C4-2B (cell line): Measurements from ENCODE around the gene ZNF618.

Experiments used
- ZFX ChIP-seq: fragments of 450-650 bp; IDR thresholded peaks from 2 replicates; pipeline ENCODE4 v1.6.1; 2017
- TF ChIP-seq, protein P1 (sequence below): fragments of 450-650 bp; conservative IDR thresholded peaks from 2 replicates; pipeline ENCODE4 v1.5.1; 2017; ENCODE audit warnings: mild to moderate bottlenecking

DNA sequence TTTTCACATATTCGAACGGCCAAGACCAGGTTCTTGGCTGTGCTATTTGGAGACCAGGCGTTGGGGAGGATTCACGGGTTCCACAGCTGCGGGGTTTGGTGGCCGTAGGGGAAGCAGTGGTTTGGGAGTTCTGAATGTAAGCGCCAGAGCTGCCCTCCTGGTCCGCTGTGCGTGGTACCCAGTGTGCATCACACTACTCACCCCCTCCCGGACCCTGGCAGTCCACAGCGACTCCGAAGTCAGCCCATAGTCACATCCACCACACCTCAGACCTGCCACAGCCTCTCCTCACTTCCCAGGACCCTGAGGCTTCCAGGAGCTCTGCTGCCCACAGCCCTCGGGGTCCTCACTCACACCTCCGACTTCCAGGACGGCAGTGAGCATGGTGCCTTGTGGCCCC, 175.2 kb downstream of the ZNF618 start:
- TF ChIP-seq, protein P1, sequence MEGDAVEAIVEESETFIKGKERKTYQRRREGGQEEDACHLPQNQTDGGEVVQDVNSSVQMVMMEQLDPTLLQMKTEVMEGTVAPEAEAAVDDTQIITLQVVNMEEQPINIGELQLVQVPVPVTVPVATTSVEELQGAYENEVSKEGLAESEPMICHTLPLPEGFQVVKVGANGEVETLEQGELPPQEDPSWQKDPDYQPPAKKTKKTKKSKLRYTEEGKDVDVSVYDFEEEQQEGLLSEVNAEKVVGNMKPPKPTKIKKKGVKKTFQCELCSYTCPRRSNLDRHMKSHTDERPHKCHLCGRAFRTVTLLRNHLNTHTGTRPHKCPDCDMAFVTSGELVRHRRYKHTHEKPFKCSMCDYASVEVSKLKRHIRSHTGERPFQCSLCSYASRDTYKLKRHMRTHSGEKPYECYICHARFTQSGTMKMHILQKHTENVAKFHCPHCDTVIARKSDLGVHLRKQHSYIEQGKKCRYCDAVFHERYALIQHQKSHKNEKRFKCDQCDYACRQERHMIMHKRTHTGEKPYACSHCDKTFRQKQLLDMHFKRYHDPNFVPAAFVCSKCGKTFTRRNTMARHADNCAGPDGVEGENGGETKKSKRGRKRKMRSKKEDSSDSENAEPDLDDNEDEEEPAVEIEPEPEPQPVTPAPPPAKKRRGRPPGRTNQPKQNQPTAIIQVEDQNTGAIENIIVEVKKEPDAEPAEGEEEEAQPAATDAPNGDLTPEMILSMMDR, result no peak
- TF ChIP-seq ZFX, result no peak
